AG04449 (cell line): ENCODE data around the gene RAB11FIP4.
"Not testable (repeated sequence)": the region's sequence is repeated elsewhere in the genome, so short reads cannot be mapped to it uniquely, and the experiment has no call there.

ENCODE experiments used
- CTCF ChIA-PET: fragments of 350-600 bp; formaldehyde crosslinking; extraction: SDS; loops from one replicate; lab custom pipeline; 2021; ENCODE audit warnings: antibody characterized with exemption; lab: Yijun Ruan, JAX
- POLR2A ChIA-PET: fragments of 400-600, 350-600 bp; formaldehyde crosslinking; extraction: SDS; loops from one replicate; lab custom pipeline; 2020; ENCODE audit warnings: antibody characterized with exemption, inconsistent platforms; lab: Yijun Ruan, JAX
- DNase-seq: peaks from one replicate; pipeline ENCODE4 v3.0.0-alpha.2; 2010; ENCODE audit warnings: low read depth, low spot score
- H3K4me3 ChIP-seq: 2 replicates; pipeline ENCODE4 v1.5.1; 2011; ENCODE audit warnings: low read depth, mild to moderate bottlenecking, control low read depth, low read length
- TF ChIP-seq, protein P1 (sequence below): IDR thresholded peaks from one replicate; pipeline ENCODE4 v1.5.1; 2011; ENCODE audit warnings: mild to moderate bottlenecking, moderate library complexity, low read length, control low read depth, inconsistent platforms; ENCODE audit not compliant: insufficient read depth; ENCODE audit errors: missing control alignments

Gene RAB11FIP4

DNA sequence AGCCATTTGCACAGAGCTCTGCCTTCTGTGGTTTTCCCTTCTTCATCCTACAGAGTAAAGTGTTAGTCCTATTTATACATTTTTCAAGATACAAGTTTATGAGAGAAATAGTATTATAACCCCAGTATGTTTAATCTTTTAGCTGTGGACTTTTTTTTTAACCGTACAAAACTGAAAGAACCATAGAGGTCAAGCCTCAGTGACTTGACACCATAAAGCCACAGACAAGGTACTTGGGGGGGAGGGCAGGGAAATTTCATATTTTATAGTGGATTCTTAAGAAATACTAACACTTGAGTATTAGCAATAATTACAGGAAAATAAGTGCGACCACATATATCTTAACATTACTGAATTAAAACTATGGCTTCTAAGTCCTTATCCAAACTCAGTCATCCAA lies 17.0 kb upstream of the RAB11FIP4 start:
- H3K4me3 ChIP-seq = no peak overlapping the region
- ChIA-PET CTCF (interaction anchor here (0.9 to 4.9 kb wide), 7 partner anchors 8 to 404 kb away, joined by 3 to 24 read pairs (median 4); partner anchors contain the start of gene RNF135), POLR2A (no interaction called here)
- TF ChIP-seq, protein P1, sequence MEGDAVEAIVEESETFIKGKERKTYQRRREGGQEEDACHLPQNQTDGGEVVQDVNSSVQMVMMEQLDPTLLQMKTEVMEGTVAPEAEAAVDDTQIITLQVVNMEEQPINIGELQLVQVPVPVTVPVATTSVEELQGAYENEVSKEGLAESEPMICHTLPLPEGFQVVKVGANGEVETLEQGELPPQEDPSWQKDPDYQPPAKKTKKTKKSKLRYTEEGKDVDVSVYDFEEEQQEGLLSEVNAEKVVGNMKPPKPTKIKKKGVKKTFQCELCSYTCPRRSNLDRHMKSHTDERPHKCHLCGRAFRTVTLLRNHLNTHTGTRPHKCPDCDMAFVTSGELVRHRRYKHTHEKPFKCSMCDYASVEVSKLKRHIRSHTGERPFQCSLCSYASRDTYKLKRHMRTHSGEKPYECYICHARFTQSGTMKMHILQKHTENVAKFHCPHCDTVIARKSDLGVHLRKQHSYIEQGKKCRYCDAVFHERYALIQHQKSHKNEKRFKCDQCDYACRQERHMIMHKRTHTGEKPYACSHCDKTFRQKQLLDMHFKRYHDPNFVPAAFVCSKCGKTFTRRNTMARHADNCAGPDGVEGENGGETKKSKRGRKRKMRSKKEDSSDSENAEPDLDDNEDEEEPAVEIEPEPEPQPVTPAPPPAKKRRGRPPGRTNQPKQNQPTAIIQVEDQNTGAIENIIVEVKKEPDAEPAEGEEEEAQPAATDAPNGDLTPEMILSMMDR = no peak
- DNase-seq = no peak

DNA sequence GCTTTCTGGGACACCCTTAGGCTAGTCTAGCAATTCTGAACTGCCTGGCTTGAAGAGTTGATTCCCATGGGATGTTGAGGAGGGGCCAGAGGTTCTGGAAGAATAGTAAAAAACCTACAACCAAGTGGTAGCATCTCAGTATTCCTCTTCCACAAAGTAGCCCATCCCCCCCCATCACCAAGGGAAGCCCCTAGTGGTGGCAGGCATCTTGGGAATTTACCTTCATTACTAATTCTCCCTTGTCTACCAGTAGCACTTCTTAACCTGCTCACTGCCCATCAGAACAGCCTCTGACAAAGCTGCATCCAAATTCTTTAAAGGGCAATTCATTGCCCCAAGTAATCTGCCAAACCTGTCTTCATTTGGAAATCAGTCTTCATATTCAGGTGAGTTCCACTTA lies 12.8 kb upstream of the RAB11FIP4 start:
- POLR2A ChIA-PET = interaction anchor here (0.7 kb wide), 1 partner anchor 8 kb away, joined by 3 read pairs; no protein-coding TSS in a partner anchor
- TF ChIP-seq, protein P1 = no peak
- no peak for DNase-seq
- CTCF ChIA-PET = interaction anchor here (0.6 to 4.9 kb wide), 4 partner anchors 10 to 361 kb away, joined by 3 to 27 read pairs (median 3); no protein-coding TSS in a partner anchor
- no peak overlapping the region for H3K4me3 ChIP-seq

DNA sequence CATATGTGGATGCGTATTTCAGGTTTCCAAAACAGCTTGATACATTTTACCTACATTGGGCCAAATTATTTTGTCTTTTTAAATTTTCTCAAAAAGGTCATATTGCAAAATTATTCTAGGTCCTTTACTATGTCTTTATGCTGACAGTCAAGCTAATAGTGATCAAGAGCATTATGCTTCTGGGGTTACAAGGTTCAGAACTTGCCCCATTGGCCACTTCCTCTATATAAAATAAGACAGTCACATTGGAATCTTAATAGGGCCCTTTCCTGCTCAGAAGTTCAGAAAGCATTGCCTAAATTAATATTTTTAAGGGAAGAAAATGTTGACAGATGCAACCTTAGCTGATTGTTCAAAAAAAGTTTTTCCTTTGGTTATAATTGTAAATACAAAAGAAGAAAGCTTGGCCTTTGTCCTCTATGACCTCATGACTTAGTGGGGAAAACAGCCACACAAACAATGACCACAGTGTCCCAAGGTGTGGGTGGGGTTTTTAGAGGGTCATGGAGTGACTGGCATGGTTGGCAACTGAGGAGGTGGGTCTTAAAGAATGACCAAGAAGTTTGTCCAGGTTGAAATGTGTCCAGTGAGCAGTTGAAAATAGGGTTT lies 11.8 kb upstream of the RAB11FIP4 start:
- TF ChIP-seq, protein P1 = no peak
- H3K4me3 ChIP-seq = no peak overlapping the region
- POLR2A ChIA-PET = interaction anchor here (0.7 kb wide), 1 partner anchor 9 kb away, joined by 3 read pairs; no protein-coding TSS in a partner anchor
- DNase-seq = no peak
- CTCF ChIA-PET = interaction anchor here (0.7 to 4.9 kb wide), 3 partner anchors 9 to 164 kb away, joined by 3 to 27 read pairs (median 3); no protein-coding TSS in a partner anchor

DNA sequence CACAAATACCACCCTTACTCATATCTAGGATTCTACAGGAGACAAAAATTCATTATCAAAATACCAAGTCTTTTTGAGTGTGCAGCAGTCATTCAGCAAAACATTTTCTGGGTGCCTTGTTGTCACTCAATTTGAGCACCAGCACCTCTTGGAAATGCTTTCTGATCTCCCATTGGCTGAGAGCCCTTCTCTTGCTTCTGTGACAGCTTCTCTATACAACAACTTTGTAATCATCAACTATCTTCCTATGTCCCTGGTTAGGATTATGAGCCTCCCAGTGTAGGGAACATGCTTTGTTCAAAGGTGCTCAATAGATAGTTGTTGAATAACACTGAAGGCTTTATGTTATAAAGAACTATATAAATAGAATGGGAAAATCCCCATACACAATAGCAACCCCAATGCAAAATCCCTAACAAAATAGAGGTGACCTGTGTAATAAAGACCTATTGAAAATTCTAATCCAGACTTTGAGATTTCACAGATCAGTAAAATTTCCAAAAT lies 10.3 kb upstream of the RAB11FIP4 start:
- H3K4me3 ChIP-seq = no peak overlapping the region
- no peak for DNase-seq
- TF ChIP-seq, protein P1 = no peak
- ChIA-PET CTCF (interaction anchor here (4.9 kb wide), 1 partner anchor 8 kb away, joined by 27 read pairs; no protein-coding TSS in a partner anchor), POLR2A (no interaction called here)

DNA sequence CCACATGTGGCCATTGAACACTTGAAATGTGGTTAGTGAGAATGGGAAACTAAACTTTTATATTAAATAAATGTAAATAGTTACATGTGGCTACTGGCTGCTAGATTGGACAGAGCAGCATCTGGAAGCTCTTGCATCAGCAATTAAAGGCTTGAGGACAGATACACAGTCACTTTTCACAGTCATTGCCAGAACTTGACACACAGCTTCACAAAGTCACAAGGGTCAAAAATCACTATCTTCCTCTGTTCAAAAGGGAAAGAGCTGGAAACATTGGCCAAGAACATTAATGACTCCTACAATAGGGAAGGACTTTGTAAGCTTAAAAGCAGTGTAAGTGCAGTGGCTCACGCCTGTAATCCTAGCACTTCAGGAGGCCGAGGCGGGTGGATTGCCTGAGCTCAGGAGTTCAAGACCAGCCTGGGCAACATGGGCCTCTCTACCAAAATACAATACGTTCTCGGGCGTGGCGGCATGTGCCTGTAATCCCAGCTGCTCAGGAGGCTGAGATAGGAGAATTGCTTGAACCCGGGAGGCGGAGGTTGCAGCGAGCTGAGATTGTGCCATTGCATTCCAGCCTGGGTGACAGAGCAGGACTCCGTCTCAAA lies 8.7 kb upstream of the RAB11FIP4 start:
- POLR2A ChIA-PET = interaction anchor here (0.7 kb wide), 1 partner anchor 1224 kb away, joined by 4 read pairs; no protein-coding TSS in a partner anchor
- H3K4me3 ChIP-seq, DNase-seq: not testable (repeated sequence)
- CTCF ChIA-PET = interaction anchor here (0.8 to 2.0 kb wide), 5 partner anchors 8 to 166 kb away, joined by 3 to 17 read pairs (median 4); no protein-coding TSS in a partner anchor

DNA sequence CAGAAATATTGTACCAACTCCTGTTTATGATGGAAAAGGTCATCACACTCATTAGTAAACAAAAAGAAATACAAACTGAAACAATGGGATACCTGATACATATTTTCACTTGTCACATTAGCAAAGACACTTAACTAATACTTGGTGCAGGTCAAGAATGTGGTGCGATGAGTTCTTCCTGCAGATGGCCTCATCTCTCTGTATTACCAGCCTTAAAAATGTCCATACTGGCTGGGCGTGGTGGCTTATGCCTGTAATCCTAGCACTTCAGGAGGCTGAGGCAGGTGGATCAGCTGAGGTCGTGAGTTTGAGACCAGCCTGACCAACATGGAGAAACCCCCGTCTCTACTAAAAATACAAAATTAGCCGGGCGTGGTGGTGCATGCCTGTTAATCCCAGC lies 8.0 kb upstream of the RAB11FIP4 start:
- POLR2A ChIA-PET = not testable (repeated sequence)
- CTCF ChIA-PET = interaction anchor here (2.0 kb wide), 1 partner anchor 11 kb away, joined by 17 read pairs; no protein-coding TSS in a partner anchor

More for the DNA sequence above, 8.0 kb upstream of the RAB11FIP4 start:
- H3K4me3 ChIP-seq, DNase-seq: not testable (repeated sequence)
